ENCODE results near the gene CDYL2. TPM values are rescaled to one million over a fixed set of nuclear protein-coding genes. Genes with fewer than 3 reads are reported as not detected.

Gene CDYL2
- total and polyA plus RNA-seq, 2 donors (not counting 3 experiments of a cell fraction or from before 2014, with no cell fraction given) = 7.1 to 71.3 TPM

GRCh38 chr16:80618862-80619648, 185.3 kb downstream of the CDYL2 start:
- dilution Hi-C loops (cut with MboI; ENCODE audit: extremely low pct_ligation_motif_present, low sequenced_read_pairs) = no loop called here
- Histone ChIP-seq H4K20me1 (replicated peaks; ENCODE audit: control insufficient read depth, extremely low read depth, insufficient read depth, low read length) (no peaks in the 10 kb centered on the region), H3K4me1 (ENCODE audit: control insufficient read depth, extremely low read depth, insufficient read depth, low read length) (peaks cover 17% of the 10 kb centered on the region), H3K27me3 (ENCODE audit: control insufficient read depth in 2 of 2, insufficient read depth in 2 of 2, low read length in 2 of 2) (no peaks in the 10 kb centered on the region), H3K27ac (ENCODE audit: insufficient read depth, low read depth, low read length) (no peak overlapping the region), H3K36me3 (ENCODE audit: control insufficient read depth in 2 of 2, extremely low read depth in 1 of 2, insufficient read depth in 2 of 2, low read length in 2 of 2) (peaks cover 4 to 10% of the 10 kb centered on the region in 2 experiments), H3K4me2 (ENCODE audit: insufficient read depth, low read length) (no peak overlapping the region), H3K9me3 (replicated peaks; ENCODE audit: control insufficient read depth, insufficient read depth, low read length) (no peaks in the 10 kb centered on the region), H3K9ac (replicated peaks; ENCODE audit: extremely low read depth, insufficient read depth, low read length) (no peak overlapping the region), H3K9me1 (replicated peaks; ENCODE audit: control insufficient read depth, extremely low read depth, insufficient read depth, low read length) (no peaks in the 10 kb centered on the region), H2AFZ (ENCODE audit: low read depth, low read length) (no peak overlapping the region), H3K4me3 (replicated peaks in 1 of 3; ENCODE audit: insufficient read depth in 1 of 3, low read depth in 1 of 3, low read length in 3 of 3) (no peak overlapping the region), H3K79me2 (ENCODE audit: control insufficient read depth, insufficient read depth, low read length) (peaks cover 5% of the 10 kb centered on the region)
- no peak for FAIRE-seq
- DNase-seq (ENCODE audit: low read depth, low spot score) = no peak
- ChIA-PET POLR2A (no interaction called here), CTCF (no interaction called here)
- BruUV-seq (replicated peaks) = no TSS peak
- no peak for TF ChIP-seq CTCF (IDR thresholded peaks at IDR 0.05; ENCODE audit: extremely low read depth in 1 of 2, insufficient read depth in 1 of 2, low read depth in 1 of 2, low read length in 2 of 2)
- TF ChIP-seq MAX (IDR thresholded peaks at IDR 0.05; ENCODE audit: insufficient read depth, insufficient read length) = no peak
- no peak for TF ChIP-seq JUN (IDR thresholded peaks at IDR 0.05; ENCODE audit: borderline replicate concordance, insufficient read depth, insufficient read length, low read depth)
- no peak for TF ChIP-seq MYC (IDR thresholded peaks at IDR 0.05; ENCODE audit: low read depth, low read length)
- TF ChIP-seq POLR2AphosphoS5 (IDR thresholded peaks at IDR 0.05; ENCODE audit: insufficient read depth, low read depth, low read length) = no peak
- no peak for TF ChIP-seq GATA2 (IDR thresholded peaks at IDR 0.05; ENCODE audit: insufficient read depth, insufficient read length, low read depth, low read length)
- no peak for TF ChIP-seq POLR2A (IDR thresholded peaks at IDR 0.05; ENCODE audit: low read depth, low read length)
- TF ChIP-seq FOS (IDR thresholded peaks at IDR 0.05; ENCODE audit: borderline replicate concordance, insufficient read depth, low read length) = no peak
- no peak for TF ChIP-seq EZH2 (IDR thresholded peaks at IDR 0.05; ENCODE audit: borderline replicate concordance, low read depth, low read length, severe bottlenecking)
- intact Hi-C loops (cut with micrococcal nuclease) = no loop called here
